Measurements from ENCODE around the gene TYSND1.

- no peak for TF ChIP-seq CTCF (IDR thresholded peaks at IDR 0.05)
- TF ChIP-seq POLR2A (IDR thresholded peaks at IDR 0.05), result no peak
These were observed 16.3 kb upstream of the TYSND1 start for GRCh38 chr10:70162892-70163201.

Measured in adrenal gland (tissue), 5 donors.